GM21367 (cell line): ENCODE results near the gene COL6A5.
"Not testable (repeated sequence)": the region's sequence is repeated elsewhere in the genome, so short reads cannot be mapped to it uniquely, and the experiment has no call there.

Experiments
- ATAC-seq: cut with Tn5 transposase; IDR thresholded peaks from one replicate; pipeline ENCODE4 v1.9.1; 2021; ENCODE audit not compliant: unreplicated experiment

COL6A5 gene

DNA sequence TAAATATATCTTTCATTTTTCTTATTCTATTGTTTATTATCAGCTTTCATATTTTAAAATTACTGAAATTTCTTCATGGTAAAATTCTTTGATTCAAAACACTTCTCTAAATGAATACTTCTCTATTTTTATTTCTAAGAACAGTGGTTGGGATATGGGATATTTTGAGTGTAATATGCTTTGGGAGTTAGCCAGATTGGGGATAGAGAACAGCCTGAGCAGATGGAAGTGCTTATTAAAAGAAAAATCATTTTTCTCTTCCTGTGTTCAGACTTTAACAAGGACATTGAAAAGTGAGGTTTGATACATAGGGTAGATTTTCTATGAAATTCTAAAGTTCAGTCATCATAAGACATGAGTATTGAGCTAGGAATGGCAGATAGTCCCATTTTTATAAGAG is 84.8 kb downstream of the COL6A5 start:
- no peak for ATAC-seq

DNA sequence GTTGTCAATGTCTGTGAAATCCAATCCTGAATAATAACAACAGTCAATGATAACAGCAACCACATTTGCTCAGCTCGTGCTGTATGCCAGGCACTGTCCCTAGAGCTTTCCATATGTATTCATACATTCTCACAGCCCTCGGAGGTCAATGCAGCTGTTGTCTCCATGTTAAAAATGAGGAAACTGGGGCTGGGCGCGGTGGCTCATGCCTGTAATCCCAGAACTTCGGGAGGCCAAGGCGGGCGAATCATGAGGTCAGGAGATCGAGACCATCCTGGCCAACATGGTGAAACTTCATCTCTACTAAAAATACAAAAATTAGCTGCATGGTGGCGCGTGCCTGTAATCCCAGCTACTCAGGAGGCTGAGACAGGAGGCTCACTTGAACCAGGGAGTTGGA is 86.6 kb downstream of the COL6A5 start:
- not testable (repeated sequence) for ATAC-seq

DNA sequence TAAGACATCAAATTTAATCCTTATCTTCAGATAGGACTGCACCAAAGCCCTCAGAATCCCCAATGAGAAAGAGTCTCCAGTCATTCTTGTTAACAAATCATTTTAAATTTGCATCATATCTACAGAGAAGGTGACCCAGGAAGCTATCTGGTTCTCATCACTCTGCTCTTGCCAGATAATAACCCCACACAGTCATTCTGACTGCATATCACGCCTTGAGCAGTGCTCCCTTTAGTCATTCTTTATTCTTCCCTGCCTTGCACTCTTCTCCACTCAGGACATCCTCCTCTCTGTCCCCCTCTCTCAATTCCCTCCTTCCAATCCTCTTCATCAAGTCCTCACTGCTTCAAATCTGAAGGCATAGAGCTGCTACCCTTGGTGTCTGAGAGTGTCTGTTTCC is 87.8 kb downstream of the COL6A5 start:
- ATAC-seq: no peak

DNA sequence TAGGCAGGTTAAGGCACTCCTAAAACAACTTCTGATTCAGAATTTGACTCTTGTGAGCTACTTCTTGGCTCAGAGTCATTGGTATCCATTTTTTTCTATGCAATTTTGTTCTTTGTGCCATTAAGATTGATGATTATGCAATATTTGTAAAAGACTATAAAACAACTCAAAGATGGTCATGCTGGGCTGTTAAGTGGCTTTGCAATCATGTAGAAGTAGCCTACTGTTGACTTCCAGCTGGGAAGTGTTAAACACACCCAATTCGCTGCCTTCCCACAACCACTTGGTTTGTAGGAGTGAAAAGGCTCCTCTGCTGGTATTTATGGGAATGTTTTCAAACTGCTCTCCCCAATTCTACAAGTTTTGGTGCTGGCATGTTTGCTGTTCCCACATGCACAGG is 96.8 kb downstream of the COL6A5 start:
- ATAC-seq: no peak

- not testable (repeated sequence) for ATAC-seq
These were observed 101.4 kb downstream of the COL6A5 start for GRCh38 chr3:130446840-130447239.

DNA sequence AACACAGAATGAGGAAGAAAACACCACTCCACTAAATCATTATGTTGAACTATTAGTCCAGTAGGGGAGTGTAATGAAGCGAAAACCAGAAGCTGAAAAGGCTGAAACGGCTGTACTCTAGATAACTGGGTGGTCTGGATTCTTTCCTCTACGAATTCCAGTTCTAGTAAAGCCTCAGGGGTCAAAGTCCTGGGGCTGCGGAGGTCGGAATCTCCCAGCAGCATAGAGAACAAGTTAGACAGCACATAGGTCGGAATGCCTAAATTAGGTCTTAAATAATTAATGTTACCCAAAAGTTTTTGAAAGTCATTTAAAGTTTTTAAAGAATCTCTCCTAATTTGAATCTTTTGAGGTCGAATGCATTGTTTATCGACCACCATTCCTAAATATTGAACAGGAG is 102.7 kb downstream of the COL6A5 start:
- not testable (repeated sequence) for ATAC-seq

- ATAC-seq: no peak
These were observed 111.1 kb downstream of the COL6A5 start for GRCh38 chr3:130456540-130456939.

DNA sequence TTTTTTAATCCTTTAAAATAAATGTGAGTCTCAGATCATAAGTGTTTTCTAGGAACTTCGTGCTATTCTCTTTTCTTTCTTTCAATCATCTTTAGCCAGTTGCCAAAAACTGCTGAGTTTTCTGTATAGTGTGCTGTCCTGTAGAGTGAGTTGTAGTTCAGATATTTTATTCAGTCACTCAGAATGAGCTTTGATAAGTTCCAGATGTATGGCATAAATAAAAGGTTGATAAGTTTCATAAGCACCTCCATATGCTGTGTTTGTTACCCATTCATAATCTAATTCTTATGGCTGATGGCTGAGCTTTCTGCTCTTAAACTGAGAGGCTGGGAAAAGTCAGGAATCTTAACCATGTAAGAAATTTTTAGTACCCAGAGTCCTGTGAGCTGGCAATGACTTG is 112.2 kb downstream of the COL6A5 start:
- no peak for ATAC-seq

DNA sequence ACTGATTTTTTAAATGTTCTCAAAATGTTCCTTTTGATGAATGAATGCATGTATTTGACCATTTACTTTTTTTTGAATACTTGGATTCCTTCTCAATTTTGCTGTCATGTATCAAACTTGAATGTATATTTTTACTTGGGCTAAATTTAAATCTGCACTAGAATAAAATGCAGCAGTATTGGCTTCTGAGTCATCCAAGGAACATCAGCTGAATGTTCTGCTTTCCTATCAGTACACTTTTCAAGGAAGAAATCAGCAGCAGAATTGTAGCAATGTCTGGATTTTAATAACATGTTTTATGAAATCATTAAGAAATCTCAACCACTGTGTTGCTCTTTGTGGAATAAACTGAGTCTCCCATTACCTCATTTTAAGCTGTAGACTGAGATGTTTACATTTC is 114.5 kb downstream of the COL6A5 start:
- ATAC-seq: no peak

DNA sequence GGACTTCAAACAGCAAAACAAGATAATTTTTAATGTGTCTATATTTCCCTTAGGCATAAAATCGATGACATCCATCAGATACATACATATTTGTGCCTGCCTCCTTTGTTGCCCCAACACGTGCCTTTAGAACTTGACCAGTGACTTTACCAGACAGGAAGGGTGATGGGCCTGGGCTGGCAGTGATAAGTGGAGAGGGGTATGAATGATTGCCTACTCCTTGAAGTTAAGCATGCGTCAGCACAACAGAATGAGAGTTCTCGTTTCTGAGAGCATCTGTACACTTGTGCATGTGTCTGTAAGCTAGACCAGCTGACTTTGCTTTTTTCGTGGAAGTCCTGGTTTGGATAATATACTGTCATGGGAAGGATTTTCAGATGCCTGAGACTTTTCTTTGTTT is 116.6 kb downstream of the COL6A5 start:
- no peak for ATAC-seq

GRCh38 chr3:130463221-130463620 is 117.7 kb downstream of the COL6A5 start:
- no peak for ATAC-seq

GRCh38 chr3:130465521-130465920 is 120.0 kb downstream of the COL6A5 start:
- ATAC-seq: no peak

GRCh38 chr3:130468311-130468710 is 122.8 kb downstream of the COL6A5 start:
- ATAC-seq: no peak

DNA sequence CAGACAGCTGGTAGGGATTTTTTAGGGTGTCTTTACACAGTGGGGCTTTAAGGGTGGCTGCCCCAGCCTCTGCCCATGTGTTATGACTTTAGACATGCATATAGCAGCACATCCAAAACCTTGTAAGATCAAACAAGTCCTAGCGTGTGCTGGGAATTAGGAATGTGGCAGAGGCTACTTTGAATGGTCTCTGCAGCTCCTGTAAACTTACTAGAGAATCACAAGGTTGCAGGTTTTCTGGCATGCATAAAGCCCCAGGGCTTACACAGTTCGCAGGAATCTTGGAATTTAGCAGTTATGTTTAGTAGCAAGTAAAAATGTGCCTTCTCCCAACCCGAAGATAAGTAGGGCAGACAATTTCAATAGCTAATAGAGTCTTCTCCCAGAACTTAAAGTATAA is 124.7 kb downstream of the COL6A5 start:
- ATAC-seq: no peak

GRCh38 chr3:130473416-130473815 is 127.9 kb downstream of the COL6A5 start:
- ATAC-seq: no peak

GRCh38 chr3:130480736-130481135 is 135.3 kb downstream of the COL6A5 start:
- ATAC-seq: no peak

- ATAC-seq: no peak
These were observed 142.8 kb downstream of the COL6A5 start for GRCh38 chr3:130488288-130488687.

DNA sequence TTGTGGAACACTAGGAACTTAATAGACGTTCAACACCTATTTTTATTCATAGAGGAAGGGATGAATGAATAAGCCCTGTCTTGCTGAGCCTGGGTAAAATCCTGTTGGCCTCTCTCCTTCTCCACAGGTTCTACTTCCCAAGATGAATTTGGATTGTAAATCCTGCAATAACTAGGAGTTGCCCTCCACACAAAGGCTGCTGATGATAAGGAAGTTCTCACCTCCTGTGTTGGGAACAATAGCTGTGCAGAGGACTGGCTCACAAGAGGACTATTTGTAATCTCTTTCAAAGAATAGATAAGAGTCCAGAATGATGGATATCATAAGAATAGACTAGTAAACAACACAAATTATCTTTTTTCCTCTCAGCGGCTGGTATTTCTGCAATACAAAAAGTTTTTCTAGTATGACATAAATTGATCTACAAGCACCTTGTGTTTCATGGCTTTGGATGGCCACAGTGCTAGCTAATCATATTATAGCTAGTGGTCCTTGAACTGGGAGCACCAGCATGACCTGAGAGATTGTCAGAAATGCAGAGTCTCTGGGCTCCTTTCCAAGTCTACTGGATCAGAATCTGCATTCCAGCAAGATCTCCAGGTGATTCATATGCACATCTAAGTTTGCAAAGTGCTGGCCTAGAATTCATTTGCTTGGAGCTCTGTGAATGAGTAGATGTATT is 143.4 kb downstream of the COL6A5 start:
- no peak for ATAC-seq

GRCh38 chr3:130490241-130490640 is 144.8 kb downstream of the COL6A5 start:
- no peak for ATAC-seq

DNA sequence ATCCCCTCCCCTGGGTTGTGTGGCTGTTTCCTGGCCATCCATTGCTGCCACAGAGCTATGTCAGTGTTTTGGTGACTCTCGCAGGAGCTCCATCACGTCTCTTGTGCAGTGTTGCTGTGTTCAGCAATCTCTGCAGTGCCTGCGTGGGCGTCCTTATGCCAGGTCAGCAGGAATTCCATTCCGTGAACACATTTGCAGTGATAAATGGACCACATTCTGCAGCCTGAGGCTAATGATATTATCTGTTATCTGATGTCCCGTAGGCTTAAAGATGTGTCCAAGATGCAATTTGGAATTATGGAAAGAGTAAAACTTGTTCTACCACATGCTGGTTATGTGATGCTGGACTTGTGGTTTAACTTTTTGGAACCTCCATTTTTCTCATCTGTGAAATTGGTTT is 146.0 kb downstream of the COL6A5 start:
- ATAC-seq: no peak

GRCh38 chr3:130504701-130505100 is 159.2 kb downstream of the COL6A5 start:
- ATAC-seq: no peak

GRCh38 chr3:130506031-130506430 is 160.6 kb downstream of the COL6A5 start:
- no peak for ATAC-seq

DNA sequence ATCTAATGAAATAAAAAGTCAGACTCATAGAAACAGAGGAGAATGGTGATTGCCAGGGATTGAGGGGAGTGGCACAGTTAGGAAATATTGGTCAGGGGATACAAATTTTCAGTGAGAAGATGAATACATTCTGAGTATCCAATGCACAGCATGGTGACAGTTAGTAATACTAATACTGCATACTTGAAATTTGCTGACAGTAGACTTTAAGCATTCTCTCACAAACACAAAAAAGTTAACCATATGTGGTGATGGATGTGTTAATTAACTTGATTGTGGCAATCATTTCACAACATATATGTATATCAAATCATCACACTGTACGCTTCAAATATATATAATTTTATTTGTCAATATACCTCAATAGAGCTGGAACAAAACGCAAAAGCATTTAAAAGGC is 162.3 kb downstream of the COL6A5 start:
- no peak for ATAC-seq
